Tibial nerve (tissue), 4 donors: ENCODE results near the gene SEMA3A. TPM values are rescaled to one million over a fixed set of nuclear protein-coding genes. Genes with fewer than 3 reads are reported as not detected.

ENCODE experiments used
- DNase-seq, 2 donors: peaks; one replicate each; pipeline ENCODE4 v3.0.0-alpha.2; 2019; ENCODE audit warnings: low spot score in 2 of 2
- H3K27ac ChIP-seq, 4 donors: fragments of 200-600 bp; sonication (generic) in 3 of 4; one replicate each; pipeline ENCODE4 v1.5.1; 2017 to 2019; ENCODE audit warnings: mild to moderate bottlenecking in 1 of 4
- H3K27me3 ChIP-seq, 2 donors: fragments of 200-600 bp; sonication (generic) in 1 of 2; one replicate each; pipeline versions ENCODE4 v1.5.1 to v1.6.0; 2017 to 2019
- H3K36me3 ChIP-seq, 3 donors: fragments of 200-600 bp; sonication (generic); one replicate each; pipeline ENCODE4 v1.5.1; 2018 to 2019
- H3K4me1 ChIP-seq, 4 donors: fragments of 200-600 bp; sonication (generic) in 3 of 4; one replicate each; pipeline ENCODE4 v1.5.1; 2017 to 2019
- H3K4me3 ChIP-seq, 4 donors: fragments of 200-600 bp; sonication (generic) in 3 of 4; one replicate each; pipeline ENCODE4 v1.5.1; 2017 to 2019; ENCODE audit warnings: mild to moderate bottlenecking in 1 of 4, moderate library complexity in 1 of 4
- H3K9me3 ChIP-seq, 4 donors: fragments of 200-600 bp; sonication (generic) in 3 of 4; one replicate each; pipeline ENCODE4 v1.5.1; 2017 to 2019
- CTCF ChIP-seq, 5 experiments: fragments of 200-600 bp in 3 of 5; fragments of 450-650 bp in 2 of 5; sonication (generic) in 3 of 5; IDR thresholded peaks; one replicate each; pipeline ENCODE4 v1.5.1; 2016 to 2019; ENCODE audit warnings: antibody characterized with exemption in 5 of 5, mild to moderate bottlenecking in 3 of 5, moderate library complexity in 2 of 5
- EP300 ChIP-seq, 2 donors: sonication (generic); formaldehyde crosslinking; IDR thresholded peaks; one replicate each; pipeline ENCODE4 v1.6.1; 2017; ENCODE audit warnings: antibody characterized with exemption in 2 of 2, mild to moderate bottlenecking in 1 of 2
- POLR2A ChIP-seq, 2 donors: fragments of 450-650 bp; IDR thresholded peaks; one replicate each; pipeline ENCODE4 v1.6.1; 2017; ENCODE audit warnings: antibody characterized with exemption in 2 of 2, mild to moderate bottlenecking in 2 of 2, moderate library complexity in 2 of 2
- WGBS, 2 donors: methylation state at CpG; one replicate each; pipeline ENCODE4 v1.1.5; 2018; 5-methylcytosine and 5-hydroxymethylcytosine counted together
- total RNA-seq, 4 donors: library from RNA; depleted of rRNA; stranded (reverse); fragments of >200 nt; gene quantifications; one replicate each; pipeline ENCODE4 v1.1.0, GENCODE V29; 2016

Gene SEMA3A
- total RNA-seq, 4 donors from 2014 or later = 2.9 to 9.3 (median 6.8) TPM

DNA sequence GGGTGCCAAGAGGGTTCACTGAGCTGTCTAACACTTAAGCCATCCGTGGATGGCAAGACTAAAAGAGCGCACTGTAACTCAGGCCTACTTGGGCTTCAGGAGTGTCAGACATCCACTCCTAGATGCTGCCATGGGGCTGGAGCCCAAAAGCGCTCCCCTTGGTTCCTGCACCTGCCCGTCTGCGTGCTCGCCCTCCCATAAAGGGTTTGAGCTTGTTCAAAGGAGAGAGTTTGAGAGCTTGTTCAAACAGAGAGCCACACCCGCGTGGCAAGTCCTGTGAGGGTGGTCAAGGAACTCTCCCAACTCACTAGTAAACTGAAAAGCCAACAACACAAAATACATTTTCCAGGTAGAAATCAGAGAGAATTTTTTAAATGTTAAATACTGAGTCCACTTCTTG is 256.7 kb downstream of the SEMA3A start:
- TF ChIP-seq CTCF (IDR thresholded peaks at IDR 0.05) = no peak
- TF ChIP-seq POLR2A (IDR thresholded peaks at IDR 0.05) = no peak
- no peak for TF ChIP-seq EP300 (IDR thresholded peaks at IDR 0.05)
- Histone ChIP-seq H3K4me3 (no peak overlapping the region), H3K27ac (no peak overlapping the region), H3K9me3 (no peaks in the 10 kb centered on the region), H3K36me3 (no peaks in the 10 kb centered on the region), H3K27me3 (no peaks in the 10 kb centered on the region), H3K4me1 (peaks cover 0 to 9% (median 0%) of the 10 kb centered on the region in 4 donors)
- DNase-seq = no peak
- 93 to 98% methylated on average over 8 of the region's 8 CpGs for WGBS, 2 donors

DNA sequence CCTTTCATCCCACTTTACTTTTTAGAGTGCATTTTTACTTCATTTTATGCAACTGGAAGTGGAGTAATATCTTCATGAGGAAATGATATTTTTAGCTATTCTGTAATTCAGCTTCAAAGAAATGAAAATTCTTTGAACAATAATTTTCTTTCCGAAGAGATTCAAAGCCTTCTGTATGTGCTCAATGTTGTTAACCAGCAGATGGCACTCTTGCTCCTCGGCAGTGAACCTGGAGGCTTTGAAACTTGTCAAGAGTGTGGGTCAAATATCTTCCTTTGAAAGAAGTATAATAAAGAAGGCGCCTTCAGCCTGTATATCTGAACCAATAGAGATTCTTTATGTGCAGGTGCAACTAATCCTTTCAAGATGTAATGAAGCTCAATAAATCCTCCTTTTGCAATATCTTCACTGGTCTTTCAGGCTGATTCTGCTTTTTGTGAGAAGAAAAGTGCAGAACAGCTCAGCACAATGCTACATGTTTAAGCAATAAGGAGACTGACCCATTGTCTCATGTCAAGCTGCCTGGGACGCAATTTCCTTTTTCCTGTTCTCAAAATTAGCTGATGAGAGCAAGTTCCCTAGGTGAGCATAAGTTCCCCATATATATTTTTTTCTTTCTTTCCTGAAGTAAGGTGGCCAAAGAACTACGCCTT is 258.4 kb downstream of the SEMA3A start:
- peak in 1 of 2 donors; percentile 50 for DNase-seq
- no peaks in the 10 kb centered on the region for H3K27me3 ChIP-seq
- H3K9me3 ChIP-seq = no peaks in the 10 kb centered on the region
- no peaks in the 10 kb centered on the region for H3K36me3 ChIP-seq
- peaks cover 0 to 9% (median 0%) of the 10 kb centered on the region in 4 donors for H3K4me1 ChIP-seq
- peak in 1 of 2 donors; percentile 11 for TF ChIP-seq EP300 (IDR thresholded peaks at IDR 0.05)
- TF ChIP-seq CTCF (IDR thresholded peaks at IDR 0.05) = peak; percentile 61 to 76 (median 71)
- TF ChIP-seq POLR2A (IDR thresholded peaks at IDR 0.05) = no peak
- no peak overlapping the region for H3K27ac ChIP-seq
- WGBS, 2 donors = 36 to 39% methylated on average over 5 of the region's 5 CpGs
- no peak overlapping the region for H3K4me3 ChIP-seq

GRCh38 chr7:83934118-83934734 is 260.4 kb downstream of the SEMA3A start:
- Histone ChIP-seq H3K4me3 (no peak overlapping the region), H3K36me3 (no peaks in the 10 kb centered on the region), H3K27me3 (no peaks in the 10 kb centered on the region), H3K27ac (no peak overlapping the region), H3K9me3 (no peaks in the 10 kb centered on the region), H3K4me1 (peaks cover 0 to 9% (median 0%) of the 10 kb centered on the region in 4 donors)
- peak in 2 of 5 experiments; percentile 22 to 23 for TF ChIP-seq CTCF (IDR thresholded peaks at IDR 0.05)
- no peak for TF ChIP-seq POLR2A (IDR thresholded peaks at IDR 0.05)
- no peak for TF ChIP-seq EP300 (IDR thresholded peaks at IDR 0.05)
- 61 to 72% methylated on average over 1 of the region's 1 CpG for WGBS, 2 donors
- DNase-seq = no peak

DNA sequence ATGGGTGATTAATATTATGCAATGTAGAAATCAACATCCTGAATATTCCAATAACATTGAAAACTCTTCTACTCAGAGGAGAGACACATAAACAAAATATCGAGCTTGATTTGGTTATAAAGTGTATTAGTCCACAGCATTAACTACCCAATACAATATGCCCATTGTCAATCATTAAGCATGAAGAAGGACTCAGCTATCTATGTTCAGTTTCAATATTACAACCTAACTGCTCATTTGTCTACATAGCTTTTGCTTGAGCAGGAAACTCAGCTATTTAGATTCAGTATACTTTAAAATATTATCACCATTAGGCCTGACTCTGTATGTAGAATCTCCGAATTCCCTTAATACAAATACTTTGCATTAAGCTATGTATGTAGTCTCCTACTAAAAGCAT is 262.6 kb downstream of the SEMA3A start:
- no peaks in the 10 kb centered on the region for H3K9me3 ChIP-seq
- 74 to 78% methylated on average over 2 of the region's 2 CpGs for WGBS, 2 donors
- H3K4me3 ChIP-seq = no peak overlapping the region
- DNase-seq = no peak
- TF ChIP-seq CTCF (IDR thresholded peaks at IDR 0.05) = no peak
- no peak for TF ChIP-seq POLR2A (IDR thresholded peaks at IDR 0.05)
- TF ChIP-seq EP300 (IDR thresholded peaks at IDR 0.05) = no peak
- H3K4me1 ChIP-seq = peaks cover 0 to 9% (median 0%) of the 10 kb centered on the region in 4 donors
- no peak overlapping the region for H3K27ac ChIP-seq
- H3K27me3 ChIP-seq = no peaks in the 10 kb centered on the region
- H3K36me3 ChIP-seq = no peaks in the 10 kb centered on the region

DNA sequence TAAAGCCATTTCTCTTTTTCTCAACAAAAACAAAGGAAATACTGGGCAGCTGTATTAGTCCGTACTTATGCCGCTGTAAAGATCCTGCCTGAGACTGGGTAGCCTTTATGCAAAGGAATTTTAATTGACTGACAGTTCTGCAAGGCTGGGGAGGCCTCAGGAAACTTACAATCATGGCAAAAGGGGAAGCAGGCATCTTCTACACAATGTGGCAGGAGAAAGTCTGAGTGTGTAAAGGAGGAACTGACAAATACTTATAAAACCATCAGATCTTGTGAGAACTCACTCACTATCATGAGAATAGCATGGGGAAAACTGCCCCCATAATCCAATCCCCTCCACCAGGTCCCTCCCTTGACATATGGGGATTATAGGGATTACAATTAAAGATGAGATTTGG is 264.3 kb downstream of the SEMA3A start:
- no peaks in the 10 kb centered on the region for H3K4me1 ChIP-seq
- no peaks in the 10 kb centered on the region for H3K36me3 ChIP-seq
- DNase-seq = no peak
- no peaks in the 10 kb centered on the region for H3K9me3 ChIP-seq
- WGBS, 2 donors = 90 to 93% methylated on average over 2 of the region's 2 CpGs
- H3K27me3 ChIP-seq = no peaks in the 10 kb centered on the region
- no peak overlapping the region for H3K27ac ChIP-seq
- H3K4me3 ChIP-seq = no peak overlapping the region
- TF ChIP-seq CTCF (IDR thresholded peaks at IDR 0.05) (no peak), POLR2A (IDR thresholded peaks at IDR 0.05) (no peak), EP300 (IDR thresholded peaks at IDR 0.05) (no peak)
